ENCODE results near the gene ABCC2. TPM values are rescaled to one million over a fixed set of nuclear protein-coding genes. Genes with fewer than 3 reads are reported as not detected.

ABCC2 gene
- polyA plus RNA-seq, 1 donor from 2014 or later: 2.0 TPM

DNA sequence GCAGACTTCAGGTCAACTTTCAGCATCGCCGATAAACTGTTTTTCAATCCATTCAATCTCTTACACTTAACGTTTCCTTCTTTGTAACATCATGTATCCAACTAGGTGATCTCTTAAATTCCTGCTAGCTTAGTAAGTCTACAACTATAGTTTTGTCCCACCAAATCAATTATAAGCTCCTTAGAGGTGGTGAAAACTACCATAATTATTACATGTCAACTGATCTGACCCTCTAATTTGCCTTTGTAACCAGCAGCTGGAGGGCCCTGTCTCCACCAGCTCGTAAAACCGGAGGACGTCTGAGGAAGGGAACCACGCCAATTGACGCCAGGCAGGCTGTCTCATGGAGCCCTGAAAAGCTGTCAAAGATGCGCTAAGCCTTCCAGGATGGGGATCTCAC, 113.4 kb downstream of the ABCC2 start:
- Histone ChIP-seq H3K4me2 (ENCODE audit: low read length) (no peak overlapping the region), H3K79me2 (replicated peaks; ENCODE audit: insufficient read depth, low read length) (no peaks in the 10 kb centered on the region), H3K4me3 (ENCODE audit: low read length) (no peak overlapping the region), H3K9ac (ENCODE audit: low read length) (no peak overlapping the region), H2AFZ (ENCODE audit: low read depth, low read length) (no peak overlapping the region), H3K9me2 (ENCODE audit: insufficient read depth, low read length) (no peaks in the 10 kb centered on the region), H4K20me1 (ENCODE audit: insufficient read depth) (no peaks in the 10 kb centered on the region), H3F3A (ENCODE audit: insufficient read depth, low read length, poor library complexity, severe bottlenecking) (no peaks in the 10 kb centered on the region), H3K27me3 (ENCODE audit: insufficient read depth, low read depth, low read length) (no peaks in the 10 kb centered on the region), H3K36me3 (ENCODE audit: insufficient read depth, low read length) (no peaks in the 10 kb centered on the region), H3K9me3 (ENCODE audit: low read length) (no peaks in the 10 kb centered on the region), H3K27ac (ENCODE audit: low read length) (no peak overlapping the region)
- TF ChIP-seq, protein P1, sequence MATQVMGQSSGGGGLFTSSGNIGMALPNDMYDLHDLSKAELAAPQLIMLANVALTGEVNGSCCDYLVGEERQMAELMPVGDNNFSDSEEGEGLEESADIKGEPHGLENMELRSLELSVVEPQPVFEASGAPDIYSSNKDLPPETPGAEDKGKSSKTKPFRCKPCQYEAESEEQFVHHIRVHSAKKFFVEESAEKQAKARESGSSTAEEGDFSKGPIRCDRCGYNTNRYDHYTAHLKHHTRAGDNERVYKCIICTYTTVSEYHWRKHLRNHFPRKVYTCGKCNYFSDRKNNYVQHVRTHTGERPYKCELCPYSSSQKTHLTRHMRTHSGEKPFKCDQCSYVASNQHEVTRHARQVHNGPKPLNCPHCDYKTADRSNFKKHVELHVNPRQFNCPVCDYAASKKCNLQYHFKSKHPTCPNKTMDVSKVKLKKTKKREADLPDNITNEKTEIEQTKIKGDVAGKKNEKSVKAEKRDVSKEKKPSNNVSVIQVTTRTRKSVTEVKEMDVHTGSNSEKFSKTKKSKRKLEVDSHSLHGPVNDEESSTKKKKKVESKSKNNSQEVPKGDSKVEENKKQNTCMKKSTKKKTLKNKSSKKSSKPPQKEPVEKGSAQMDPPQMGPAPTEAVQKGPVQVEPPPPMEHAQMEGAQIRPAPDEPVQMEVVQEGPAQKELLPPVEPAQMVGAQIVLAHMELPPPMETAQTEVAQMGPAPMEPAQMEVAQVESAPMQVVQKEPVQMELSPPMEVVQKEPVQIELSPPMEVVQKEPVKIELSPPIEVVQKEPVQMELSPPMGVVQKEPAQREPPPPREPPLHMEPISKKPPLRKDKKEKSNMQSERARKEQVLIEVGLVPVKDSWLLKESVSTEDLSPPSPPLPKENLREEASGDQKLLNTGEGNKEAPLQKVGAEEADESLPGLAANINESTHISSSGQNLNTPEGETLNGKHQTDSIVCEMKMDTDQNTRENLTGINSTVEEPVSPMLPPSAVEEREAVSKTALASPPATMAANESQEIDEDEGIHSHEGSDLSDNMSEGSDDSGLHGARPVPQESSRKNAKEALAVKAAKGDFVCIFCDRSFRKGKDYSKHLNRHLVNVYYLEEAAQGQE (IDR thresholded peaks at IDR 0.05; ENCODE audit: borderline replicate concordance): no peak
- no peak for TF ChIP-seq TAF1 (IDR thresholded peaks at IDR 0.05; ENCODE audit: low read depth)
- TF ChIP-seq EP300 (conservative IDR thresholded peaks at IDR 0.05; ENCODE audit: poor library complexity, severe bottlenecking): no peak
- TF ChIP-seq EZH2 (IDR thresholded peaks at IDR 0.05; ENCODE audit: borderline replicate concordance, insufficient read depth, low read length, poor library complexity, severe bottlenecking): no peak
- no peak for TF ChIP-seq MXI1 (conservative IDR thresholded peaks at IDR 0.05; ENCODE audit: poor library complexity, severe bottlenecking)
- TF ChIP-seq, protein P2, sequence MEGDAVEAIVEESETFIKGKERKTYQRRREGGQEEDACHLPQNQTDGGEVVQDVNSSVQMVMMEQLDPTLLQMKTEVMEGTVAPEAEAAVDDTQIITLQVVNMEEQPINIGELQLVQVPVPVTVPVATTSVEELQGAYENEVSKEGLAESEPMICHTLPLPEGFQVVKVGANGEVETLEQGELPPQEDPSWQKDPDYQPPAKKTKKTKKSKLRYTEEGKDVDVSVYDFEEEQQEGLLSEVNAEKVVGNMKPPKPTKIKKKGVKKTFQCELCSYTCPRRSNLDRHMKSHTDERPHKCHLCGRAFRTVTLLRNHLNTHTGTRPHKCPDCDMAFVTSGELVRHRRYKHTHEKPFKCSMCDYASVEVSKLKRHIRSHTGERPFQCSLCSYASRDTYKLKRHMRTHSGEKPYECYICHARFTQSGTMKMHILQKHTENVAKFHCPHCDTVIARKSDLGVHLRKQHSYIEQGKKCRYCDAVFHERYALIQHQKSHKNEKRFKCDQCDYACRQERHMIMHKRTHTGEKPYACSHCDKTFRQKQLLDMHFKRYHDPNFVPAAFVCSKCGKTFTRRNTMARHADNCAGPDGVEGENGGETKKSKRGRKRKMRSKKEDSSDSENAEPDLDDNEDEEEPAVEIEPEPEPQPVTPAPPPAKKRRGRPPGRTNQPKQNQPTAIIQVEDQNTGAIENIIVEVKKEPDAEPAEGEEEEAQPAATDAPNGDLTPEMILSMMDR (IDR thresholded peaks at IDR 0.05; ENCODE audit: poor library complexity, severe bottlenecking): no peak
- no peak for TF ChIP-seq POLR2AphosphoS5 (IDR thresholded peaks at IDR 0.05)
- TF ChIP-seq RAD21 (conservative IDR thresholded peaks at IDR 0.05): no peak
- no peak for TF ChIP-seq SMC3 (conservative IDR thresholded peaks at IDR 0.05; ENCODE audit: poor library complexity)

Other genes starting within 250 kb of the ABCC2 start
- gene NKX2-3, start 249.7 kb upstream of the ABCC2 start, polyA plus RNA-seq: not detected in 2 replicates
- 65.7 and 79.9 TPM in 2 replicates for gene SLC25A28, start 162.2 kb upstream of the ABCC2 start, polyA plus RNA-seq
- 4.1 and 4.7 TPM in 2 replicates for gene ENTPD7, start 123.1 kb upstream of the ABCC2 start, polyA plus RNA-seq
- gene COX15, start 50.5 kb upstream of the ABCC2 start, polyA plus RNA-seq: 42.3 and 43.7 TPM in 2 replicates
- gene CUTC, start 50.4 kb upstream of the ABCC2 start, polyA plus RNA-seq: 26.2 and 33.8 TPM in 2 replicates
- gene DNMBP, start 227.3 kb downstream of the ABCC2 start, polyA plus RNA-seq: 2.3 and 3.1 TPM in 2 replicates